ENCODE results near the gene DTWD1.
"Not testable (repeated sequence)": the region's sequence is repeated elsewhere in the genome, so short reads cannot be mapped to it uniquely, and the experiment has no call there.

The DTWD1 gene

DNA sequence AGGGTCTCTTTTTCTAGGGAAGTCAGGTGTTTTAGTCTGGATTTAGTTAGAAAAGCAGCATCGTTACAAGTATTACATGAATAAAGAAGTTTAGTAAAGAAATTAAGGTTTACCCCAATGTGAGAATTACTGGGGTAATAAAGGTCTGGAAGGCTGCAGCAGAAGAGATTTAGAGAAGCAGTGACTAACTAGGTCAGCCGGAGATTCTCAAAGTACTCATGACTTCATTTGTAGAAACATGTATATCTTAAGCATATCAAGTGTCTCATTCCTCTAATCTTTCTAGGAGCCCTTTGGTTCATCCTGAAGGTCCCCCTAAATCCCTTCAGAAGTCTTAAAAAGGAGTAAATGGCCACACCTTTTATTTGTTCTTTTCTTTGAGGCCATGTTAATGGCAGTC is 26.0 kb downstream of the DTWD1 start:
- no peaks in the 10 kb centered on the region for H3K9me3 ChIP-seq
- no peak overlapping the region for H3K4me3 ChIP-seq (ENCODE audit: low read depth in 1 of 2, low read length in 1 of 2)
- H3K4me1 ChIP-seq (ENCODE audit: control insufficient read depth in 1 of 2, insufficient read depth in 1 of 2, low read depth in 1 of 2, low read length in 1 of 2): no peaks in the 10 kb centered on the region
- TF ChIP-seq, protein P1, sequence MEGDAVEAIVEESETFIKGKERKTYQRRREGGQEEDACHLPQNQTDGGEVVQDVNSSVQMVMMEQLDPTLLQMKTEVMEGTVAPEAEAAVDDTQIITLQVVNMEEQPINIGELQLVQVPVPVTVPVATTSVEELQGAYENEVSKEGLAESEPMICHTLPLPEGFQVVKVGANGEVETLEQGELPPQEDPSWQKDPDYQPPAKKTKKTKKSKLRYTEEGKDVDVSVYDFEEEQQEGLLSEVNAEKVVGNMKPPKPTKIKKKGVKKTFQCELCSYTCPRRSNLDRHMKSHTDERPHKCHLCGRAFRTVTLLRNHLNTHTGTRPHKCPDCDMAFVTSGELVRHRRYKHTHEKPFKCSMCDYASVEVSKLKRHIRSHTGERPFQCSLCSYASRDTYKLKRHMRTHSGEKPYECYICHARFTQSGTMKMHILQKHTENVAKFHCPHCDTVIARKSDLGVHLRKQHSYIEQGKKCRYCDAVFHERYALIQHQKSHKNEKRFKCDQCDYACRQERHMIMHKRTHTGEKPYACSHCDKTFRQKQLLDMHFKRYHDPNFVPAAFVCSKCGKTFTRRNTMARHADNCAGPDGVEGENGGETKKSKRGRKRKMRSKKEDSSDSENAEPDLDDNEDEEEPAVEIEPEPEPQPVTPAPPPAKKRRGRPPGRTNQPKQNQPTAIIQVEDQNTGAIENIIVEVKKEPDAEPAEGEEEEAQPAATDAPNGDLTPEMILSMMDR (IDR thresholded peaks at IDR 0.05): no peak
- H3K27ac ChIP-seq: no peak overlapping the region
- no peaks in the 10 kb centered on the region for H3K36me3 ChIP-seq
- no peaks in the 10 kb centered on the region for H3K27me3 ChIP-seq

DNA sequence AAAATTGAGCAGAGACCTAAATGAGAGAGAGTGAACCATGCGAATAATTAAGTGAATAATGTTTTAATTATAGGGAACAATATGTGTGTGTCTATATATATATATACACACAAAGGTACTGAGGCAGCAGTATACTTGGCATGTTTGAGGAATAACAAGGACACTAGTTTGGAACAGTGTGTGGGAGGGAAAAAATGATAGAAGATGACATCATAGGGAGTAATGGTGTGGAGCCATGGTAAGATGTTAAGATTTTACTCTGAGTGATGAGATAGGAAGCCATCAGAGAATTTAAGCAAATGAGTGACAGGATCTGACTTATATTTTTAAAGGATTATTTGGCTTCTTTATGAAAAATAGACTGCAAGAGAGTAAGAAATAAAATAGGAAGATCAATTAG is 29.1 kb downstream of the DTWD1 start:
- TF ChIP-seq, protein P1 (IDR thresholded peaks at IDR 0.05): no peak
- no peak overlapping the region for H3K4me3 ChIP-seq (ENCODE audit: low read depth in 1 of 2, low read length in 1 of 2)
- peaks cover 7% of the 10 kb centered on the region for H3K9me3 ChIP-seq
- H3K27ac ChIP-seq: no peak overlapping the region
- no peaks in the 10 kb centered on the region for H3K27me3 ChIP-seq
- H3K36me3 ChIP-seq: no peaks in the 10 kb centered on the region
- H3K4me1 ChIP-seq (ENCODE audit: control insufficient read depth in 1 of 2, insufficient read depth in 1 of 2, low read depth in 1 of 2, low read length in 1 of 2): no peaks in the 10 kb centered on the region

DNA sequence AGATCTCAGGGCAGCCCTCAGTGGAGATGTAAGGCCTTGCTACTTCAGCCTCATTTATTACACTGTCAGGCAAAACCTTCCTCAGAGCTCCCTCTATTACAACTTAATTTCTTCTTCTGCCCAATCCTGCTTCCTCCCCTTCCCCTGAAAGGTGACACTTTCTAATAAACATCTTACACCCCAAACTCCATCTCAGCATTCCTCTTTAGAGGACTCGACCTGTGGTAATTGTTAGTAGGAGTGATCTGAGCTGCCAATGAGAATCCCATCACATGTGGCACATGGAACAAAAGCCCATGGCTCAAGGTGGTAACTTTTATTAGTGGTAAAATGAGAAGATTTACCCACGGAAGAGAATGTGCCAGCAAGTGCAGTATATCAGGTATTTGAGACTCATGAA is 29.8 kb downstream of the DTWD1 start:
- Histone ChIP-seq H3K4me3 (ENCODE audit: low read depth in 1 of 2, low read length in 1 of 2) (no peak overlapping the region), H3K27ac (no peak overlapping the region), H3K27me3 (no peaks in the 10 kb centered on the region), H3K9me3 (peaks cover 7% of the 10 kb centered on the region), H3K36me3 (no peaks in the 10 kb centered on the region), H3K4me1 (ENCODE audit: control insufficient read depth in 1 of 2, insufficient read depth in 1 of 2, low read depth in 1 of 2, low read length in 1 of 2) (no peaks in the 10 kb centered on the region)
- TF ChIP-seq, protein P1 (IDR thresholded peaks at IDR 0.05): no peak

DNA sequence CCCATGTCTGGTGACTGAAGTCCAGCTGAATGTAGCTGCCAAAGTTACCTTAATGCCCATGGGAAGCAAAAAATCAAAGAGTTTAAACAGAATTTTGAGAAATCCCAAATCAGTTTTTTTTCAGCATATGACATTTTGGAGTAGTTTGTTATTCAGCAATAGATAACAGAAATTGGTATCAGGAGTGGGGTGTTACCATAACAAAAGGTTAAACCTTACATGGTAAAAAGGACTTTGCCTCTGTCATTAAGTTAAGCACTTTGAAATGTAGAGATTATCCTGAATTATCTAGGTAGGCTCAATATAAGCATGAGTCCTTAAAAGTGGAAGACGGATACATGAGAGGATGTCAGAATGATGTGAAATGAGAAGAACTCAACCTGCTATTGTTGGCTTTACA is 32.1 kb downstream of the DTWD1 start:
- TF ChIP-seq, protein P1 (IDR thresholded peaks at IDR 0.05): no peak
- H3K4me3 ChIP-seq (ENCODE audit: low read depth in 1 of 2, low read length in 1 of 2): no peak overlapping the region
- H3K4me1 ChIP-seq (ENCODE audit: control insufficient read depth in 1 of 2, insufficient read depth in 1 of 2, low read depth in 1 of 2, low read length in 1 of 2): no peaks in the 10 kb centered on the region
- no peaks in the 10 kb centered on the region for H3K27me3 ChIP-seq
- peaks cover 7% of the 10 kb centered on the region for H3K9me3 ChIP-seq
- H3K27ac ChIP-seq: no peak overlapping the region
- no peaks in the 10 kb centered on the region for H3K36me3 ChIP-seq

DNA sequence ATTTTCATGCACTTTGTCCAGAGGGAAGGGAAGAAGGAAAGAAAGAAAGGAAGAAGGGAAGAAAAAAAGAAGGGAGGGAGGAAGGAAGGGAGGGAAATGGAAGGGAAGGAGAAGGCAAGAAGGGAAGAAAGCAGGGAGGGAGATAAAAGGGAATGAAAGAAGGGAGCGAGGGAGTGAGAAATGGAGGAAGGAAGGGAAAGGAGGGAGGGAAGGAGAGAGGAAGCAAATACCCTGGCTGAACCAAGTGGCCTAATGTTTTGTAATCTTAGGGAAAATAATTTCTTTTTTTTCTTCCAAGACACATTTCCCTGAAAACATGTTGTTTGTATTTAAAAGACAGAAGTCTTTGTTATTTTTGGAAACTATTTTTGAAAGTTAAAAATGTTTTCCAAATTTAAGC is 35.9 kb downstream of the DTWD1 start:
- Histone ChIP-seq H3K36me3 (no peaks in the 10 kb centered on the region), H3K27ac (no peak overlapping the region), H3K9me3 (peaks cover 7% of the 10 kb centered on the region), H3K4me3 (ENCODE audit: low read depth in 1 of 2, low read length in 1 of 2) (no peak overlapping the region), H3K27me3 (no peaks in the 10 kb centered on the region), H3K4me1 (ENCODE audit: control insufficient read depth in 1 of 2, insufficient read depth in 1 of 2, low read depth in 1 of 2, low read length in 1 of 2) (no peaks in the 10 kb centered on the region)
- TF ChIP-seq, protein P1 (IDR thresholded peaks at IDR 0.05): no peak

DNA sequence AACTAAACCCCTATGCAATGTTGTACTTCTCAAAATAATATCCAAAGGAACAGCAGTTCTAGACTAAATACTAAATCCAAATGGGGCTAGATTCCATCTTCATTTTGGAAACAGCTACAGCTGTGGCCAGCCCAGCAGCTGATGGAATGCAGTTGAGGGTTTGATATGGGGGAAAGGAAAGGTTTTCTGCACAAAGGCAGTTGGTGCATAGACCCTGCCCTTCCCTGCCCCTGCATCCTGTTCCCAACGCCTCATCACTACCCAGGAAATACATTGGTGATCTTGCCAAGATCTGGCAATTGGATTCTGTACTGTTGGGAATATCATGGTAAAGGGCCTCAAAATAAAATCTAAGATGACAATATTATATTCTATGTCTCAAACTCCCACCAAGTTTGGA is 43.9 kb downstream of the DTWD1 start:
- TF ChIP-seq, protein P1 (IDR thresholded peaks at IDR 0.05): no peak
- Histone ChIP-seq H3K36me3 (no peaks in the 10 kb centered on the region), H3K4me3 (ENCODE audit: low read depth in 1 of 2, low read length in 1 of 2) (no peak overlapping the region), H3K9me3 (no peaks in the 10 kb centered on the region), H3K4me1 (ENCODE audit: control insufficient read depth in 1 of 2, insufficient read depth in 1 of 2, low read depth in 1 of 2, low read length in 1 of 2) (peaks cover 0 to 8% of the 10 kb centered on the region in 2 experiments), H3K27ac (no peak overlapping the region), H3K27me3 (no peaks in the 10 kb centered on the region)

DNA sequence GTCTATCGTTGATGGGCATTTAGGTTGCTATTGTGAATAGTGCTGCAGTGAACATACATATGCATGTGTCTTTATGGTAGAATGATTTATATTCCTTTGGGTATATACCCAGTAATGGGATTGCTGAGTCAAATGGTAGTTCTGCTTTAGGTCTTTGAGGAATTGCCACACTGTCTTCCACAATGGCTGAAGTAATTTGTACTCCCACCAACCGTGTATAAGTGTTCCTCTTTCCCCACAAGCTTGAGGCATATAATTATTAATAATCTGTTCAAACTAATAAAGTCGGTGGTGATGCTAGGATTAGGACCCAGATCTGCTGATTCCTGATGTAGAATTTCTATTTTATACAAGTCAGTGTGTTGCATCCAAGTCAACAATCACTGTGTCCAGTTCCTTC is 45.6 kb downstream of the DTWD1 start:
- not testable (repeated sequence) for H3K36me3 ChIP-seq; H3K4me1 ChIP-seq (ENCODE audit: control insufficient read depth in 1 of 2, insufficient read depth in 1 of 2, low read depth in 1 of 2, low read length in 1 of 2); H3K27ac ChIP-seq; H3K27me3 ChIP-seq; H3K9me3 ChIP-seq; H3K4me3 ChIP-seq (ENCODE audit: low read depth in 1 of 2, low read length in 1 of 2)

Data from neutrophil (primary cell).